Neuronal stem cell (in vitro differentiated cells): ENCODE measurements around the gene KCNC1.

Experiments
- DNase-seq: peaks from one replicate; pipeline ENCODE4 v3.0.0-alpha.2; 2013; ENCODE audit warnings: low spot score
- H2AFZ ChIP-seq: one replicate; pipeline ENCODE4 v1.6.1; 2013; ENCODE audit warnings: mild to moderate bottlenecking, low read length, inconsistent platforms
- H2AK5ac ChIP-seq: 2 replicates; pipeline ENCODE4 v1.6.1; 2013; ENCODE audit warnings: low read depth, mild to moderate bottlenecking, inconsistent platforms, low read length, moderate library complexity, mixed read lengths
- H2BK120ac ChIP-seq: 2 replicates; pipeline ENCODE4 v1.6.1; 2013; ENCODE audit warnings: low read depth, mild to moderate bottlenecking, inconsistent platforms, low read length, moderate library complexity, mixed read lengths
- H2BK12ac ChIP-seq: one replicate; pipeline ENCODE4 v1.6.1; 2013; ENCODE audit warnings: low read length, inconsistent platforms
- H2BK15ac ChIP-seq: 2 replicates; pipeline ENCODE4 v1.6.1; 2013; ENCODE audit warnings: mild to moderate bottlenecking, low read length, inconsistent platforms, mixed read lengths
- H2BK5ac ChIP-seq: one replicate; pipeline ENCODE4 v1.6.1; 2013; ENCODE audit warnings: inconsistent platforms, mild to moderate bottlenecking, low read length, moderate library complexity
- H3K14ac ChIP-seq: one replicate; pipeline ENCODE4 v1.6.1; 2013; ENCODE audit warnings: low read length, inconsistent platforms
- H3K18ac ChIP-seq: 2 replicates; pipeline ENCODE4 v1.6.1; 2013; ENCODE audit warnings: low read length, inconsistent platforms
- H3K23ac ChIP-seq: 2 replicates; pipeline ENCODE4 v1.6.1; 2013; ENCODE audit warnings: low read depth, mild to moderate bottlenecking, mixed read lengths, low read length, inconsistent platforms; ENCODE audit not compliant: poor library complexity
- H3K27ac ChIP-seq: replicated peaks from 3 replicates; pipeline ENCODE4 v1.5.1; 2013; ENCODE audit warnings: low read length, inconsistent platforms
- H3K27me3 ChIP-seq, 3 experiments: 2 replicates each; pipeline ENCODE4 v1.6.1; 2013; ENCODE audit warnings: low read length in 3 of 3, mild to moderate bottlenecking in 2 of 3, inconsistent platforms in 1 of 3, low read depth in 1 of 3, mixed read lengths in 1 of 3, moderate library complexity in 1 of 3; ENCODE audit not compliant: control insufficient read depth in 3 of 3, insufficient read depth in 3 of 3
- H3K36me3 ChIP-seq, 2 donors: replicated peaks in 1 of 2; 2 replicates each; pipeline ENCODE4 v1.6.1; 2013; ENCODE audit warnings: low read length in 2 of 2; ENCODE audit not compliant: control insufficient read depth in 2 of 2, insufficient read depth in 2 of 2
- H3K4ac ChIP-seq: 2 replicates; pipeline ENCODE4 v1.6.1; 2013; ENCODE audit warnings: inconsistent platforms, mild to moderate bottlenecking, low read length, moderate library complexity
- H3K4me1 ChIP-seq, 2 donors: 1 replicate in 1 of 2; 2 replicates in 1 of 2; pipeline ENCODE4 v1.6.1; 2013; ENCODE audit warnings: low read length in 2 of 2, low read depth in 1 of 2; ENCODE audit not compliant: control insufficient read depth in 2 of 2, insufficient read depth in 1 of 2
- H3K4me2 ChIP-seq: one replicate; pipeline ENCODE4 v1.6.1; 2013; ENCODE audit warnings: mild to moderate bottlenecking, low read length, inconsistent platforms; ENCODE audit not compliant: insufficient read depth, poor library complexity, severe bottlenecking
- H3K4me3 ChIP-seq, 2 donors: 2 replicates each; pipeline ENCODE4 v1.5.1; 2013; ENCODE audit warnings: low read length in 2 of 2, mild to moderate bottlenecking in 2 of 2, inconsistent platforms in 1 of 2, moderate library complexity in 1 of 2
- H3K79me1 ChIP-seq: one replicate; pipeline ENCODE4 v1.6.1; 2013; ENCODE audit warnings: low read depth, mild to moderate bottlenecking, inconsistent platforms, low read length, moderate library complexity
- H3K9ac ChIP-seq: one replicate; pipeline ENCODE4 v1.6.1; 2013; ENCODE audit warnings: mild to moderate bottlenecking, low read depth, low read length, inconsistent platforms; ENCODE audit not compliant: poor library complexity
- H3K9me3 ChIP-seq, 2 donors: replicated peaks in 1 of 2; 2 replicates each; pipeline versions ENCODE3 to v1.6.1; 2013; ENCODE audit warnings: low read length in 2 of 2, mild to moderate bottlenecking in 2 of 2, inconsistent platforms in 1 of 2, low read depth in 1 of 2, mixed read lengths in 1 of 2, moderate library complexity in 1 of 2; ENCODE audit not compliant: control insufficient read depth in 2 of 2, insufficient read depth in 1 of 2
- H4K8ac ChIP-seq: one replicate; pipeline ENCODE4 v1.6.1; 2013; ENCODE audit warnings: low read depth, mild to moderate bottlenecking, inconsistent platforms, low read length, moderate library complexity
- H4K91ac ChIP-seq: one replicate; pipeline ENCODE4 v1.6.1; 2013; ENCODE audit warnings: low read length, low read depth, mild to moderate bottlenecking, inconsistent platforms; ENCODE audit not compliant: poor library complexity
- WGBS, 2 donors: extraction: QIAGEN DNeasy Blood & Tissue Kit; methylation state at CpG; one replicate each; pipeline ENCODE4 v1.1.7; 2013; ENCODE audit warnings: missing lambda C conversion rate in 2 of 2, mixed read lengths in 1 of 2; ENCODE audit not compliant: insufficient read length in 2 of 2, insufficient replicate concordance in 1 of 2; ENCODE audit errors: extremely low coverage in 2 of 2; 5-methylcytosine and 5-hydroxymethylcytosine counted together

Gene KCNC1

DNA sequence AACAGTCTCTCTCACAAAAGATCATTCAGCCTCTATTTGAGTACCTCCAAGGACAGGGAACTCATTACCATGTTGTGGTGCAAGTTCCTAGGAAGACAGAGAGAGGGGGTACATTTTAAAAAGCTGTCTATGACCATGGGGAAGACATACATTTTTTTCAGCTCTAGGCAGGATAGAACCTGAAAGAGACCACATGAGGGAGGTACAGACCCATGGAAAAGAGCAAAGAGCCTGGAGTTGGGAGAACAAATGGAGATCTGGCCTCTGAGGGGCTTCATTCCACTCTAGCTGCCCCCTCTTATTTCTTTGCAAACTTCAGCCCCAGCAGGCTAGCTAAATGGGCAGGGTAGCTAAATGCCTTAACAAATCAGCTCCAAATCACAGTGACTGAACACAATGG, 36.3 kb downstream of the KCNC1 start:
- Histone ChIP-seq H3K4me2 (no peak overlapping the region), H2BK5ac (no peak overlapping the region), H2BK12ac (no peak overlapping the region), H3K9ac (no peak overlapping the region), H2BK15ac (no peak overlapping the region), H3K18ac (no peak overlapping the region), H3K36me3 (peaks cover 2 to 22% of the 10 kb centered on the region in 2 donors), H3K27ac (no peak overlapping the region), H3K4ac (no peak overlapping the region), H3K9me3 (no peaks in the 10 kb centered on the region), H4K8ac (no peak overlapping the region), H4K91ac (no peak overlapping the region), H3K79me1 (no peaks in the 10 kb centered on the region), H2BK120ac (no peak overlapping the region), H3K23ac (no peak overlapping the region), H3K4me1 (peaks cover 11 to 25% of the 10 kb centered on the region in 2 donors), H2AK5ac (no peak overlapping the region), H3K4me3 (no peak overlapping the region), H3K14ac (no peak overlapping the region), H2AFZ (no peak overlapping the region), H3K27me3 (no peaks in the 10 kb centered on the region)
- no peak for DNase-seq

DNA sequence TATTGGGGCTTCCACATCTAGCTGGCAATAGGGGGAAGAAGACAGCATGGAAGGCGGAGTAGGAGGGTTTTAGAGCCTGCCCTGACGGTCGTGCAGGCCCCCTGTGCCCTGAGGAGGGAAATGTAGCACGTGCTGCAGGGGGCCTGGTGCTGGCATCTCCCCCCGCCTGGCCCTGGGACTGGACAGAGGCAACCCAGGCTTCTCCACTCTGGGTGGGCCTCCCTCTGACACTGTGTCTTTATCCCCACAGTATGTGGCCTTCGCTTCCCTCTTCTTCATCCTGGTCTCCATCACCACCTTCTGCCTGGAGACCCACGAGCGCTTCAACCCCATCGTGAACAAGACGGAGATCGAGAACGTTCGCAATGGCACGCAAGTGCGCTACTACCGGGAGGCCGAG, 36.8 kb downstream of the KCNC1 start:
- Histone ChIP-seq H4K91ac (no peak overlapping the region), H3K4me1 (peaks cover 6 to 24% of the 10 kb centered on the region in 2 donors), H3K79me1 (no peaks in the 10 kb centered on the region), H3K27ac (no peak overlapping the region), H2AFZ (no peak overlapping the region), H4K8ac (no peak overlapping the region), H3K27me3 (no peaks in the 10 kb centered on the region), H3K36me3 (peaks cover 2 to 22% of the 10 kb centered on the region in 2 donors), H3K18ac (peak overlapping the region; percentile 57), H2BK5ac (peak overlapping the region; percentile 49), H3K4ac (no peak overlapping the region), H3K4me2 (no peak overlapping the region), H3K4me3 (no peak overlapping the region), H3K14ac (no peak overlapping the region), H2AK5ac (peak overlapping the region; percentile 22), H2BK15ac (peak overlapping the region; percentile 63), H2BK120ac (no peak overlapping the region), H3K23ac (no peak overlapping the region), H2BK12ac (no peak overlapping the region), H3K9ac (no peak overlapping the region), H3K9me3 (no peaks in the 10 kb centered on the region)
- DNase-seq: no peak
- no CpG with 5 or more reads among the region's 17 CpGs for WGBS, 2 donors

DNA sequence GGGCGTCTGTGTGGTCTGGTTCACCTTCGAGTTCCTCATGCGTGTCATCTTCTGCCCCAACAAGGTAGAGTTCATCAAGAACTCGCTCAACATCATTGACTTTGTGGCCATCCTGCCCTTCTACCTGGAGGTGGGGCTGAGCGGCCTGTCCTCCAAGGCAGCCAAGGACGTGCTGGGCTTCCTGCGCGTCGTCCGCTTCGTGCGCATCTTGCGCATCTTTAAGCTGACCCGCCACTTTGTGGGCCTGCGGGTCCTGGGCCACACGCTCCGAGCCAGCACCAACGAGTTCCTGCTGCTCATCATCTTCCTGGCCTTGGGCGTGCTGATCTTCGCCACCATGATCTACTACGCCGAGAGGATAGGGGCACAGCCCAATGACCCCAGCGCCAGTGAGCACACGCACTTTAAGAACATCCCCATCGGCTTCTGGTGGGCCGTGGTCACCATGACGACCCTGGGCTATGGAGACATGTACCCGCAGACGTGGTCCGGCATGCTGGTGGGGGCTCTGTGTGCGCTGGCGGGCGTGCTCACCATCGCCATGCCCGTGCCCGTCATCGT, 37.3 kb downstream of the KCNC1 start:
- Histone ChIP-seq H4K8ac (no peak overlapping the region), H2BK12ac (no peak overlapping the region), H3K4me2 (no peak overlapping the region), H3K9me3 (no peaks in the 10 kb centered on the region), H2AK5ac (no peak overlapping the region), H3K4me3 (no peak overlapping the region), H3K27me3 (no peaks in the 10 kb centered on the region), H3K79me1 (no peaks in the 10 kb centered on the region), H2BK120ac (no peak overlapping the region), H4K91ac (no peak overlapping the region), H3K23ac (no peak overlapping the region), H2BK15ac (peak overlapping the region; percentile 63), H3K4ac (no peak overlapping the region), H2BK5ac (peak overlapping the region; percentile 49), H3K14ac (no peak overlapping the region), H2AFZ (no peak overlapping the region), H3K9ac (no peak overlapping the region), H3K4me1 (peaks cover 5 to 24% of the 10 kb centered on the region in 2 donors), H3K27ac (no peak overlapping the region), H3K36me3 (peaks cover 2 to 22% of the 10 kb centered on the region in 2 donors), H3K18ac (no peak overlapping the region)
- DNase-seq: no peak
- WGBS, 2 donors: no CpG with 5 or more reads among the region's 37 CpGs

DNA sequence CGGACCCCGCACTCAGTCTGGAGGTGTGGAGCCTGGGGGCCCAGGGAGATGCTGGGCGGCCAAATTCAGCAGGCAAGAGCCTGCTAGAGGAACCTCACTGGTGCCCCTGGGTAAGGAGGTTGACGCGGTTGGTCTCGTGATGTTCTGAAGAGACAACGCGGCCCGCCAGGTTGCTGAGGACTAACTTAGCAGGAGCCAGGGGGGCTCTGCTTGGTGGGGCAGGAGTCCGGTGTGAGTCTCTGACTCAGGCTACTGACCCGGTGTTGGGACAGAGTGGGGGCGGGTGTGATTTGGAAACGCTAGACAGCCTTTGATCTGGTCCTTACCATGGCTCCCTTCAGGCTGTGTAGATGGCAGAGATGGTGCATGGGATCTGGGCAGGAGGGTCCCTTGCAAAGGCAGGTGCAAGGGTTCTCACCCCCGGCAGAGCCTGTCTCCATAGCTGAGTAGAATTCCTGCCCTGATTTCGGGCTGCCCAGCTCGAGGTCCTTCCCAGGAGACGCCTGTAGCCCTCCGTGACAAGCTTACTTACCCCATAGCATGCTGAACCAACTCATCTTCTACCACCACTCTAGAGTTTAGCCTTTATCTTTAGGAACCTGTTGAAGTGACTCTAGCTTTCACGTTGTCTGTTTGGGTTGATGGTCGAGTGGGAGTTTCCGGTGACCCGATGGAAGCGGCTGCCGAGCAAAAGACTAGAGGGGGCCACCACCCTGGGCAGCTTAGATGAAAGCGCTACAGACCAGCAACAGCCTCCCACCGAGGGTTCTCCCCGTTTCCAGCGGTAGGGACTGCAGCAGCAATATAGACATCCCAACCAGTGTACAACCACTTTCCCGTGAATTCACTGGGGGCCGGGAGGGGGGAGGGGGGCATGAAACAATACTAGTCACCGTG, 38.4 kb downstream of the KCNC1 start:
- H4K8ac ChIP-seq: no peak overlapping the region
- DNase-seq: no peak
- H3K36me3 ChIP-seq: peaks cover 2 to 22% of the 10 kb centered on the region in 2 donors
- H2BK15ac ChIP-seq: peak overlapping the region; percentile 69
- H3K9ac ChIP-seq: peak overlapping the region; percentile 30
- no peak overlapping the region for H3K23ac ChIP-seq
- H2BK12ac ChIP-seq: no peak overlapping the region
- H2AK5ac ChIP-seq: peak overlapping the region; percentile 60
- H3K4me2 ChIP-seq: no peak overlapping the region
- no peak overlapping the region for H3K14ac ChIP-seq
- H4K91ac ChIP-seq: no peak overlapping the region
- peak overlapping the region; percentile 62 for H2BK5ac ChIP-seq
- H3K4me1 ChIP-seq: peaks cover 9 to 22% of the 10 kb centered on the region in 2 donors
- no peak overlapping the region for H3K4ac ChIP-seq
- no CpG with 5 or more reads among the region's 31 CpGs for WGBS, 2 donors
- no peak overlapping the region for H2AFZ ChIP-seq
- no peaks in the 10 kb centered on the region for H3K79me1 ChIP-seq
- no peak overlapping the region for H3K27ac ChIP-seq
- H3K18ac ChIP-seq: peak overlapping the region; percentile 65
- no peak overlapping the region for H2BK120ac ChIP-seq
- H3K9me3 ChIP-seq: no peaks in the 10 kb centered on the region
- H3K27me3 ChIP-seq: no peaks in the 10 kb centered on the region
- no peak overlapping the region for H3K4me3 ChIP-seq
